HepG2 (cell line): ENCODE results near the gene MTX1. TPM values are rescaled to one million over a fixed set of nuclear protein-coding genes. Genes with fewer than 3 reads are reported as not detected.

Experiments
- FOXJ3 ChIP-seq: sonication (generic); formaldehyde crosslinking; IDR thresholded peaks from 2 replicates; pipeline ENCODE4 v1.4.0; 2020; ENCODE audit warnings: missing genetic modification reagents, mild to moderate bottlenecking, borderline replicate concordance
- NCOR1 ChIP-seq: fragments of 200-600 bp; sonication (generic); IDR thresholded peaks from 2 replicates; pipeline ENCODE4 v1.7.0; 2017; ENCODE audit warnings: antibody characterized with exemption, low read length, borderline replicate concordance
- NPAS2 ChIP-seq: sonication (generic); formaldehyde crosslinking; IDR thresholded peaks from 2 replicates; pipeline ENCODE4 v1.8.0; 2022; ENCODE audit warnings: mild to moderate bottlenecking, missing genetic modification reagents, borderline replicate concordance
- POLR2A ChIP-seq, 2 experiments: IDR thresholded peaks; 2 replicates each; pipeline ENCODE4 v1.6.1; 2011; ENCODE audit warnings: low read depth in 2 of 2, low read length in 2 of 2, mild to moderate bottlenecking in 1 of 2, moderate library complexity in 1 of 2; ENCODE audit not compliant: insufficient read depth in 1 of 2
- ZHX1 ChIP-seq: sonication (generic); formaldehyde crosslinking; IDR thresholded peaks from 2 replicates; pipeline ENCODE4 v1.8.1; 2022; ENCODE audit warnings: low read depth, mild to moderate bottlenecking, missing genetic modification reagents
- ZNF121 ChIP-seq: sonication (generic); formaldehyde crosslinking; IDR thresholded peaks from 2 replicates; pipeline ENCODE4 v1.5.0; 2020; ENCODE audit warnings: mild to moderate bottlenecking, missing genetic modification reagents
- ZNF296 ChIP-seq: sonication (generic); formaldehyde crosslinking; conservative IDR thresholded peaks from 2 replicates; pipeline ENCODE4 v1.5.0; 2020; ENCODE audit warnings: mild to moderate bottlenecking, missing genetic modification reagents
- ZNF326 ChIP-seq: sonication (generic); formaldehyde crosslinking; IDR thresholded peaks from 2 replicates; pipeline ENCODE4 v1.4.0; 2020; ENCODE audit warnings: missing genetic modification reagents, borderline replicate concordance
- ZNF329 ChIP-seq: sonication (generic); formaldehyde crosslinking; IDR thresholded peaks from 2 replicates; pipeline ENCODE4 v1.9.0; 2021; ENCODE audit warnings: low read depth, mild to moderate bottlenecking, missing genetic modification reagents
- ZNF44 ChIP-seq: sonication (generic); formaldehyde crosslinking; IDR thresholded peaks from 2 replicates; pipeline ENCODE4 v1.5.1; 2020; ENCODE audit warnings: mild to moderate bottlenecking, missing genetic modification reagents
- ZNF441 ChIP-seq: sonication (generic); formaldehyde crosslinking; IDR thresholded peaks from 2 replicates; pipeline ENCODE4 v1.7.0; 2021; ENCODE audit warnings: missing genetic modification reagents, borderline replicate concordance
- ZNF543 ChIP-seq: sonication (generic); formaldehyde crosslinking; IDR thresholded peaks from 2 replicates; pipeline ENCODE4 v1.4.0; 2020; ENCODE audit warnings: mild to moderate bottlenecking, missing genetic modification reagents
- ZNF792 ChIP-seq: IDR thresholded peaks from 2 replicates; pipeline ENCODE4 v1.6.1; 2016
- ZNF839 ChIP-seq: sonication (generic); formaldehyde crosslinking; IDR thresholded peaks from 2 replicates; pipeline ENCODE4 v1.4.0; 2020; ENCODE audit warnings: missing genetic modification reagents, mild to moderate bottlenecking, borderline replicate concordance
- polyA plus RNA-seq, 8 experiments: library from polyadenylated mRNA; depleted of rRNA in 3 of 8; stranded (reverse) in 7 of 8; unstranded in 1 of 8; fragments of >200 nt; fragmentation: Illumina TruSeq in 4 of 8; extraction: Trizol in 4 of 8; gene quantifications; 2 replicates each; pipeline versions ENCODE4 v1.2.1 to v1.2.3, GENCODE V29; 2011 to 2016; ENCODE audit warnings: low read depth in 4 of 8, missing spikeins in 1 of 8, mixed read lengths in 1 of 8; ENCODE audit not compliant: insufficient read depth in 1 of 8
- total RNA-seq, 5 experiments: library from RNA; depleted of rRNA; stranded (reverse); fragments of >200 nt; fragmentation: Illumina TruSeq; extraction: Trizol; gene quantifications; 2 replicates each; pipeline ENCODE4 v1.2.3, GENCODE V29; 2016; ENCODE audit warnings: low read depth in 1 of 5
- TF ChIP-seq, protein P1 (sequence below): sonication (generic); formaldehyde crosslinking; IDR thresholded peaks from 2 replicates; pipeline ENCODE4 v1.4.0; 2020; ENCODE audit warnings: mild to moderate bottlenecking, missing genetic modification reagents
- TF ChIP-seq, protein P2 (sequence below): sonication (generic); formaldehyde crosslinking; IDR thresholded peaks from 2 replicates; pipeline ENCODE4 v1.8.0; 2022; ENCODE audit warnings: missing genetic modification reagents, mild to moderate bottlenecking, moderate library complexity, borderline replicate concordance
- TF ChIP-seq, protein P3 (sequence below): sonication (generic); formaldehyde crosslinking; conservative IDR thresholded peaks from 2 replicates; pipeline ENCODE4 v1.5.0; 2020; ENCODE audit warnings: missing genetic modification reagents
- TF ChIP-seq, protein P4 (sequence below): IDR thresholded peaks from 2 replicates; pipeline ENCODE4 v1.6.1; 2012; ENCODE audit warnings: low read depth, low read length, improper control_type of control experiment

MTX1 gene
- total and polyA plus RNA-seq, 2 of the 13 experiments (the other 11 are each of a cell fraction or from before 2014, with no cell fraction given): 64.5 to 72.6 TPM

DNA sequence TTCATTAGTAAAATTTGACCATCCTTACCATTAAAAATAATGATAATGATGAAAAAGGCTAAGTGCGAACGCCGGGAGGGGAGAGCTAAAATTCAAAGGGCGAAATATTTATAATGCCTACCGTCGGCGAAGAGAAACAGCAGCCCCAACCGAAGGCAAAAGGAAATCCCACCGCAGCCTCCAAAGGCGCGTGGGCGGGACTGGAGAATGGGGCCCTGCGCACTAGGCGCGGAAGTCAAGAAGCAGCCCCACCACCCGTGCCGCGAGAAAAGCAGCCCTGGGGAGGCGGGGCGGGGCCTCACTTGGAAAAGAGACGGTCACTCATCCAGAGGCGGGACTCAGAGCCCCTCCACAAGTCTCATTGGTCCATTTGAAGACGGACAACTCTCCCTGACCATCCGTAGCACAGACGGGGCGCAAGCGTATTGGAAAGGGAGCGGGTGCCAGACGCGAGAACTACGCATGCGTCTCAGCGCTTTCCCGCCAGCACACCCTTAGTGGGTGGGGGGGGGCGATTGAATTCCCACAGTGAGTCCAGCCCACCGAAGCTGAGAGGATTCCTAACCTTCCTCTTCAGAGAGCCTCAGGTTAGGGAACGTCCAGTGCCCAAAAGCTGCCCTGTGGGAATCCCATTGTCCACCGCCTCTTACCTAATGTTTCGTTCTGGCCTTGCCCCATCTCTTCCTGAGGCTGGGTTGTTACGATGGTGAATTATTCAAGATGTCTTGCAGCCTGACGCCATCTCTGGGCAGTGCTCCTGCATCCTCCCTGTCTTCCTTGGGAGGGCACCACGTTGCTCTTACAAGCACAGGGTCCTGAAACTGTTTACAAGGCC lies 19.0 kb downstream of the MTX1 start (continued):
- TF ChIP-seq, protein P1, sequence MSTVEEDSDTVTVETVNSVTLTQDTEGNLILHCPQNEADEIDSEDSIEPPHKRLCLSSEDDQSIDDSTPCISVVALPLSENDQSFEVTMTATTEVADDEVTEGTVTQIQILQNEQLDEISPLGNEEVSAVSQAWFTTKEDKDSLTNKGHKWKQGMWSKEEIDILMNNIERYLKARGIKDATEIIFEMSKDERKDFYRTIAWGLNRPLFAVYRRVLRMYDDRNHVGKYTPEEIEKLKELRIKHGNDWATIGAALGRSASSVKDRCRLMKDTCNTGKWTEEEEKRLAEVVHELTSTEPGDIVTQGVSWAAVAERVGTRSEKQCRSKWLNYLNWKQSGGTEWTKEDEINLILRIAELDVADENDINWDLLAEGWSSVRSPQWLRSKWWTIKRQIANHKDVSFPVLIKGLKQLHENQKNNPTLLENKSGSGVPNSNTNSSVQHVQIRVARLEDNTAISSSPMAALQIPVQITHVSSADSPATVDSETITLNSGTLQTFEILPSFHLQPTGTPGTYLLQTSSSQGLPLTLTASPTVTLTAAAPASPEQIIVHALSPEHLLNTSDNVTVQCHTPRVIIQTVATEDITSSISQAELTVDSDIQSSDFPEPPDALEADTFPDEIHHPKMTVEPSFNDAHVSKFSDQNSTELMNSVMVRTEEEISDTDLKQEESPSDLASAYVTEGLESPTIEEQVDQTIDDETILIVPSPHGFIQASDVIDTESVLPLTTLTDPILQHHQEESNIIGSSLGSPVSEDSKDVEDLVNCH (CRISPR knock-in tag): no peak
- TF ChIP-seq NPAS2 (CRISPR knock-in tag) (no peak), ZNF326 (CRISPR knock-in tag) (no peak), ZNF839 (no peak), ZNF121 (CRISPR knock-in tag) (no peak), ZNF44 (no peak), ZNF329 (CRISPR knock-in tag) (no peak), ZNF441 (no peak; the same call in 1 of the 2 replicates), POLR2A (IDR thresholded peaks at IDR 0.05; ENCODE audit: insufficient read depth in 1 of 2, low read depth in 2 of 2, low read length in 2 of 2) (peak; percentile 70 to 81), NCOR1 (peak; percentile 20; the same call in 1 of the 2 replicates), FOXJ3 (no peak), ZNF543 (CRISPR knock-in tag) (no peak; the same call in 1 of the 2 replicates), ZNF792 (CRISPR knock-in tag) (0 out of 2 replicates have a peak, but pooled peaks have one; percentile 24), ZHX1 (CRISPR knock-in tag) (no peak), ZNF296 (CRISPR knock-in tag) (no peak)
- TF ChIP-seq, protein P2, sequence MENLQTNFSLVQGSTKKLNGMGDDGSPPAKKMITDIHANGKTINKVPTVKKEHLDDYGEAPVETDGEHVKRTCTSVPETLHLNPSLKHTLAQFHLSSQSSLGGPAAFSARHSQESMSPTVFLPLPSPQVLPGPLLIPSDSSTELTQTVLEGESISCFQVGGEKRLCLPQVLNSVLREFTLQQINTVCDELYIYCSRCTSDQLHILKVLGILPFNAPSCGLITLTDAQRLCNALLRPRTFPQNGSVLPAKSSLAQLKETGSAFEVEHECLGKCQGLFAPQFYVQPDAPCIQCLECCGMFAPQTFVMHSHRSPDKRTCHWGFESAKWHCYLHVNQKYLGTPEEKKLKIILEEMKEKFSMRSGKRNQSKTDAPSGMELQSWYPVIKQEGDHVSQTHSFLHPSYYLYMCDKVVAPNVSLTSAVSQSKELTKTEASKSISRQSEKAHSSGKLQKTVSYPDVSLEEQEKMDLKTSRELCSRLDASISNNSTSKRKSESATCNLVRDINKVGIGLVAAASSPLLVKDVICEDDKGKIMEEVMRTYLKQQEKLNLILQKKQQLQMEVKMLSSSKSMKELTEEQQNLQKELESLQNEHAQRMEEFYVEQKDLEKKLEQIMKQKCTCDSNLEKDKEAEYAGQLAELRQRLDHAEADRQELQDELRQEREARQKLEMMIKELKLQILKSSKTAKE (CRISPR knock-in tag): no peak
- TF ChIP-seq, protein P3, sequence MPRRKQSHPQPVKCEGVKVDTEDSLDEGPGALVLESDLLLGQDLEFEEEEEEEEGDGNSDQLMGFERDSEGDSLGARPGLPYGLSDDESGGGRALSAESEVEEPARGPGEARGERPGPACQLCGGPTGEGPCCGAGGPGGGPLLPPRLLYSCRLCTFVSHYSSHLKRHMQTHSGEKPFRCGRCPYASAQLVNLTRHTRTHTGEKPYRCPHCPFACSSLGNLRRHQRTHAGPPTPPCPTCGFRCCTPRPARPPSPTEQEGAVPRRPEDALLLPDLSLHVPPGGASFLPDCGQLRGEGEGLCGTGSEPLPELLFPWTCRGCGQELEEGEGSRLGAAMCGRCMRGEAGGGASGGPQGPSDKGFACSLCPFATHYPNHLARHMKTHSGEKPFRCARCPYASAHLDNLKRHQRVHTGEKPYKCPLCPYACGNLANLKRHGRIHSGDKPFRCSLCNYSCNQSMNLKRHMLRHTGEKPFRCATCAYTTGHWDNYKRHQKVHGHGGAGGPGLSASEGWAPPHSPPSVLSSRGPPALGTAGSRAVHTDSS (CRISPR knock-in tag): no peak
- TF ChIP-seq, protein P4, sequence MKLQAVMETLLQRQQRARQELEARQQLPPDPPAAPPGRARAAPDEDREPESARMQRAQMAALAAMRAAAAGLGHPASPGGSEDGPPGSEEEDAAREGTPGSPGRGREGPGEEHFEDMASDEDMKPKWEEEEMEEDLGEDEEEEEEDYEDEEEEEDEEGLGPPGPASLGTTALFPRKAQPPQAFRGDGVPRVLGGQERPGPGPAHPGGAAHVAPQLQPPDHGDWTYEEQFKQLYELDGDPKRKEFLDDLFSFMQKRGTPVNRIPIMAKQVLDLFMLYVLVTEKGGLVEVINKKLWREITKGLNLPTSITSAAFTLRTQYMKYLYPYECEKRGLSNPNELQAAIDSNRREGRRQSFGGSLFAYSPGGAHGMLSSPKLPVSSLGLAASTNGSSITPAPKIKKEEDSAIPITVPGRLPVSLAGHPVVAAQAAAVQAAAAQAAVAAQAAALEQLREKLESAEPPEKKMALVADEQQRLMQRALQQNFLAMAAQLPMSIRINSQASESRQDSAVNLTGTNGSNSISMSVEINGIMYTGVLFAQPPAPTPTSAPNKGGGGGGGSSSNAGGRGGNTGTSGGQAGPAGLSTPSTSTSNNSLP: no peak
